Measurements from ENCODE around the gene SSC4D. TPM values are rescaled to one million over a fixed set of nuclear protein-coding genes. Genes with fewer than 3 reads are reported as not detected.
A peak's percentile ranks its signal among the peaks of the same experiment; 100 is the strongest.

Gene SSC4D
- total and polyA plus RNA-seq, 9 of the 15 experiments (the other 6 are each of a cell fraction or from before 2014, with no cell fraction given), result 0.06 to 1.1 (median 0.85) TPM; not detected in 1

DNA sequence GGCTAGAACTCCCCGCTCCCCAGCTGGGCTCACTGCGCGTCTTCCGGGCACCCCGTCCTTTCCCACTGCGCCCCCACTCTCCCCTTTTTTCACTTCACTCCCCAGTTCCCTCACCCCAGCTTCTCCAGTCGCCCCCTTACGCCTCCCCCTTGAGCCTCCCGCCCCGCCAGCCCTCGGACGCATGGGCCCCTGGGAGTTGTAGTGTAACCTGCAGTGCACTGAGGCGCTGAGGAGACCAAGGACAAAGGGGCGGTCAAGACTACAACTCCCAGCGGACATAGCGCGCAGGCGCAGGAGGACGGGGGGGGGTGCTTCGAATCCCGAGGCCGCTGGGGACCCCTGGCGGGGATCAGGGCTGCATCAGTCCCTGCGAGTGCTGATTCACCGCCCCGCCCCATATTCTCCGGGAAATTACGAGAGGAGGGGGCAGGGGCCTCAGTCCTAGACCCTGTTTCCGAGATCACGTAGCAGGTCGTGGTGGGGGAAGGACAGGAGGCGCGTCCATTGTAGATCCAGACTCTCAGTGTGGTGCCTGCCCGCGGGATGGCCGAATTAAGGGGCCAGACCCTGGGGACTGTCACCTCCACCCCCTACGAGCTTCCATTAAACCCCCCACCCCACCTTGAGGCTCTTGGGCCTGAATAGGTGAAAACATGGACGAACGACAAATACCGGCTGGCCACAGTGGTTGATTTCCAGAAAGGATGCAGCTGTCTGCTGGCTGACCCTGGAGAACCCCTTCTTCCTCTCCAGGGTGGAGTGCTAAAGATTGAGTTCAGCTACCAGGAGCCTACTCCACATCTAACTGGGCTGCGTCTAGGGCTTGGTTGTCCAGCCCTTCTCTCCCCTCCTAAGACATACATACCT lies 50.2 kb downstream of the SSC4D start (continued):
- TF ChIP-seq CHAMP1 (IDR thresholded peaks at IDR 0.05), result 0 out of 2 replicates have a peak, but pooled peaks have one; percentile 29
- TF ChIP-seq ZNF586 (CRISPR knock-in tag; conservative IDR thresholded peaks at IDR 0.05), result no peak
- TF ChIP-seq GABPB2 (CRISPR knock-in tag; conservative IDR thresholded peaks at IDR 0.05), result no peak
- TF ChIP-seq HEY1 (CRISPR knock-in tag; IDR thresholded peaks at IDR 0.05; ENCODE audit: borderline replicate concordance), result no peak
- no peak for TF ChIP-seq NELFE (IDR thresholded peaks at IDR 0.05; ENCODE audit: insufficient read depth, insufficient read length)
- TF ChIP-seq REST (IDR thresholded peaks at IDR 0.05; ENCODE audit: borderline replicate concordance), result peak; percentile 67; the same call in 1 of the 2 replicates
- no peak for TF ChIP-seq REST (CRISPR knock-in tag; IDR thresholded peaks at IDR 0.05; ENCODE audit: low read depth)
- 0 out of 2 replicates have a peak, but pooled peaks have one; percentile 44 for TF ChIP-seq CC2D1A (IDR thresholded peaks at IDR 0.05)
- TF ChIP-seq DNMT1 (IDR thresholded peaks at IDR 0.05), result no peak

All from K562 (cell line).